K562 (cell line): ENCODE data around the gene ZNF785. TPM values are rescaled to one million over a fixed set of nuclear protein-coding genes. Genes with fewer than 3 reads are reported as not detected.
A peak's percentile ranks its signal among the peaks of the same experiment; 100 is the strongest.

Experiments
- C11orf30 ChIP-seq: fragments of 450-650 bp; IDR thresholded peaks from 2 replicates; pipeline ENCODE4 v1.6.1; 2016; ENCODE audit warnings: low read depth, mild to moderate bottlenecking
- CCAR2 ChIP-seq: fragments of 200-400 bp; formaldehyde crosslinking; IDR thresholded peaks from 2 replicates; pipeline ENCODE4 v1.6.1; 2017; ENCODE audit warnings: mild to moderate bottlenecking, low read depth, low read length
- CHAMP1 ChIP-seq: fragments of 450-650 bp; IDR thresholded peaks from 2 replicates; pipeline ENCODE4 v1.6.1; 2016; ENCODE audit warnings: mild to moderate bottlenecking
- FOXM1 ChIP-seq, 2 experiments: fragments of 450-650 bp in 1 of 2; sonication (generic) in 1 of 2; formaldehyde crosslinking in 1 of 2; IDR thresholded peaks; 2 replicates each; pipeline versions ENCODE4 v1.6.1 to v1.9.0; 2017 to 2022; ENCODE audit warnings: low read depth in 2 of 2, mild to moderate bottlenecking in 2 of 2, missing genetic modification reagents in 1 of 2, moderate library complexity in 1 of 2
- MCM2 ChIP-seq: fragments of 450-650 bp; IDR thresholded peaks from 2 replicates; pipeline ENCODE4 v1.6.1; 2017; ENCODE audit warnings: low read depth, mild to moderate bottlenecking
- NBN ChIP-seq: fragments of 450-650 bp; IDR thresholded peaks from 2 replicates; pipeline ENCODE4 v1.6.1; 2016; ENCODE audit warnings: low read depth, mild to moderate bottlenecking
- PTRF ChIP-seq: fragments of 450-650 bp; IDR thresholded peaks from 2 replicates; pipeline ENCODE4 v1.6.1; 2016; ENCODE audit warnings: mild to moderate bottlenecking, missing genetic modification characterization, missing compliant biosample characterization
- RBBP5 ChIP-seq: fragments of 200-600 bp; sonication (generic); IDR thresholded peaks from 2 replicates; pipeline ENCODE4 v1.6.1; 2012; ENCODE audit warnings: borderline replicate concordance, mild to moderate bottlenecking, low read length, control low read depth, inconsistent platforms; ENCODE audit not compliant: insufficient read depth, poor library complexity, severe bottlenecking
- SNIP1 ChIP-seq: fragments of 450-650 bp; IDR thresholded peaks from 2 replicates; pipeline ENCODE4 v1.7.1; 2017; ENCODE audit warnings: low read depth, mild to moderate bottlenecking
- ZNF174 ChIP-seq: fragments of 250-450 bp; sonication (Bioruptor Pico); IDR thresholded peaks from 2 replicates; pipeline ENCODE4 v1.4.0; 2020; ENCODE audit warnings: mild to moderate bottlenecking
- polyA plus RNA-seq, 8 experiments: library from polyadenylated mRNA; depleted of rRNA in 4 of 8; stranded (reverse) in 5 of 8; unstranded in 3 of 8; fragments of >200 nt; fragmentation: Nextera tagmentation in 2 of 8; fragmentation: Illumina TruSeq in 1 of 8; extraction: Ambion mirVana in 2 of 8; extraction: Trizol in 1 of 8; gene quantifications; 2 replicates each; pipeline versions ENCODE4 v1.2.1 to v1.2.3, GENCODE V29; 2011 to 2014; ENCODE audit warnings: inconsistent platforms in 1 of 8, missing spikeins in 1 of 8
- total RNA-seq, 7 experiments: library from RNA; depleted of rRNA in 6 of 7; stranded (reverse); fragments of >200 nt in 6 of 7; fragmentation: Illumina TruSeq in 2 of 7; extraction: Trizol in 2 of 7; gene quantifications; 2 replicates each; pipeline versions ENCODE4 v1.2.1 to v1.2.3, GENCODE V29; 2011 to 2021; ENCODE audit warnings: low replicate concordance in 1 of 7

Gene ZNF785
- total and polyA plus RNA-seq, 9 of the 15 experiments (the other 6 are each of a cell fraction or from before 2014, with no cell fraction given): 0.64 to 11.0 (median 6.4) TPM

- TF ChIP-seq CHAMP1: no peak
- no peak for TF ChIP-seq FOXM1 (IDR thresholded peaks at IDR 0.05; ENCODE audit: low read depth)
- TF ChIP-seq FOXM1 (CRISPR knock-in tag; IDR thresholded peaks at IDR 0.05; ENCODE audit: low read depth): no peak
- no peak for TF ChIP-seq SNIP1
- TF ChIP-seq MCM2: no peak
- no peak for TF ChIP-seq ZNF174 (CRISPR knock-in tag)
- no peak for TF ChIP-seq CCAR2
- TF ChIP-seq NBN: no peak
- TF ChIP-seq RBBP5: no peak
- TF ChIP-seq C11orf30: peak; percentile 94
- TF ChIP-seq PTRF (tag): no peak
These were observed 46.2 kb downstream of the ZNF785 start (continued) for GRCh38 chr16:30539000-30539964.
